NOMO-1 treated with DMSO at 0.1 percent for 48 hours (cell line): ENCODE measurements around the gene IQCN.
"Not testable (repeated sequence)": the region's sequence is repeated elsewhere in the genome, so short reads cannot be mapped to it uniquely, and the experiment has no call there.

Experiments
- DNase-seq: peaks from one replicate; lab custom pipeline; 2025; ENCODE audit not compliant: unreplicated experiment; lab: John Stamatoyannopoulos, UW

Gene IQCN

GRCh38 chr19:18218159-18218558 lies 56.1 kb downstream of the IQCN start:
- DNase-seq = no peak

- DNase-seq = no peak
Observed at GRCh38 chr19:18216789-18217188, 57.5 kb downstream of the IQCN start.

- peak; percentile 31 for DNase-seq
Observed at GRCh38 chr19:18214779-18215433, 59.3 kb downstream of the IQCN start.

- no peak for DNase-seq
Observed at GRCh38 chr19:18211683-18212082, 62.6 kb downstream of the IQCN start.

GRCh38 chr19:18209912-18210311 lies 64.3 kb downstream of the IQCN start:
- not testable (repeated sequence) for DNase-seq

GRCh38 chr19:18208098-18208951 lies 65.9 kb downstream of the IQCN start:
- no peak for DNase-seq
